Prostate gland (tissue), 2 donors: ENCODE results near the gene GNRHR.
"Not testable (repeated sequence)": the region's sequence is repeated elsewhere in the genome, so short reads cannot be mapped to it uniquely, and the experiment has no call there.

Experiments
- POLR2AphosphoS5 ChIP-seq: sonication (generic); formaldehyde crosslinking; IDR thresholded peaks from one replicate; pipeline ENCODE4 v1.6.1; 2017; ENCODE audit warnings: antibody characterized with exemption
- TF ChIP-seq, protein P1 (sequence below), 4 experiments: fragments of 200-600 bp in 2 of 4; fragments of 450-650 bp in 2 of 4; sonication (generic) in 2 of 4; IDR thresholded peaks; 1 replicate in 3 of 4; 2 replicates in 1 of 4; pipeline ENCODE4 v1.5.1; 2016 to 2019; ENCODE audit warnings: antibody characterized with exemption in 4 of 4, mild to moderate bottlenecking in 2 of 4, moderate library complexity in 2 of 4

DNA sequence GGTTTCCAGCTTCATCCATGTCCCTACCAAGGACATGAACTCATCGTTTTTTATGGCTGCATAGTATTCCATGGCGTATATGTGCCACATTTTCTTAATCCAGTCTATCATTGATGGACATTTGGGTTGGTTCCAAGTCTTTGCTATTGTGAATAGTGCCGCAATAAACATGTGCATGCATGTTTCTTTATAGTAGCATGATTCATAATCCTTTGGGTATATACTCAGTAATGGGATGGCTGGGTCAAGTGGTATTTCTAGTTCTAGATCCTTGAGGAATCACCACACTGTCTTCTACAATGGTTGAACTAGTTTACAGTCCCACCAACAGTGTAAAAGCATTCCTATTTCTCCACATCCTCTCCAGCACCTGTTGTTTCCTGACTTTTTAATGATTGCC lies 23.7 kb downstream of the GNRHR start:
- TF ChIP-seq, protein P1, sequence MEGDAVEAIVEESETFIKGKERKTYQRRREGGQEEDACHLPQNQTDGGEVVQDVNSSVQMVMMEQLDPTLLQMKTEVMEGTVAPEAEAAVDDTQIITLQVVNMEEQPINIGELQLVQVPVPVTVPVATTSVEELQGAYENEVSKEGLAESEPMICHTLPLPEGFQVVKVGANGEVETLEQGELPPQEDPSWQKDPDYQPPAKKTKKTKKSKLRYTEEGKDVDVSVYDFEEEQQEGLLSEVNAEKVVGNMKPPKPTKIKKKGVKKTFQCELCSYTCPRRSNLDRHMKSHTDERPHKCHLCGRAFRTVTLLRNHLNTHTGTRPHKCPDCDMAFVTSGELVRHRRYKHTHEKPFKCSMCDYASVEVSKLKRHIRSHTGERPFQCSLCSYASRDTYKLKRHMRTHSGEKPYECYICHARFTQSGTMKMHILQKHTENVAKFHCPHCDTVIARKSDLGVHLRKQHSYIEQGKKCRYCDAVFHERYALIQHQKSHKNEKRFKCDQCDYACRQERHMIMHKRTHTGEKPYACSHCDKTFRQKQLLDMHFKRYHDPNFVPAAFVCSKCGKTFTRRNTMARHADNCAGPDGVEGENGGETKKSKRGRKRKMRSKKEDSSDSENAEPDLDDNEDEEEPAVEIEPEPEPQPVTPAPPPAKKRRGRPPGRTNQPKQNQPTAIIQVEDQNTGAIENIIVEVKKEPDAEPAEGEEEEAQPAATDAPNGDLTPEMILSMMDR (IDR thresholded peaks at IDR 0.05) = not testable (repeated sequence)
- TF ChIP-seq POLR2AphosphoS5 = not testable (repeated sequence)
